Kidney epithelial cell (primary cell): ENCODE results near the gene WDR83. TPM values are rescaled to one million over a fixed set of nuclear protein-coding genes. Genes with fewer than 3 reads are reported as not detected.

Experiments
- DNase-seq: peaks from one replicate; pipeline ENCODE4 v3.0.0-alpha.2; 2010; ENCODE audit warnings: low read depth
- H3K27me3 ChIP-seq: 2 replicates; pipeline ENCODE4 v1.6.0; 2011; ENCODE audit warnings: low read length; ENCODE audit not compliant: control insufficient read depth, insufficient read depth
- H3K36me3 ChIP-seq: 2 replicates; pipeline ENCODE4 v1.5.1; 2011; ENCODE audit warnings: low read length; ENCODE audit not compliant: control insufficient read depth, insufficient read depth
- H3K4me3 ChIP-seq: 2 replicates; pipeline ENCODE4 v1.5.1; 2011; ENCODE audit warnings: low read depth, mild to moderate bottlenecking, control low read depth, low read length
- CTCF ChIP-seq: IDR thresholded peaks from 2 replicates; pipeline ENCODE4 v1.5.1; 2011; ENCODE audit warnings: mild to moderate bottlenecking, moderate library complexity, low read length, control low read depth, inconsistent platforms; ENCODE audit not compliant: insufficient read depth, poor library complexity, severe bottlenecking
- total RNA-seq: library from RNA; depleted of rRNA; stranded (reverse); fragments of >200 nt; gene quantifications from 2 replicates; pipeline ENCODE4 v1.2.3, GENCODE V29; 2015

Gene WDR83
- total RNA-seq, 1 donor from 2014 or later: 15.7 TPM

- Histone ChIP-seq H3K36me3 (peaks cover 9% of the 10 kb centered on the region), H3K4me3 (no peak overlapping the region), H3K27me3 (no peaks in the 10 kb centered on the region)
- no peak for TF ChIP-seq CTCF
- no peak for DNase-seq
Observed at GRCh38 chr19:12715929-12716328, 49.3 kb downstream of the WDR83 start.

- Histone ChIP-seq H3K27me3 (no peaks in the 10 kb centered on the region), H3K36me3 (peaks cover 6% of the 10 kb centered on the region), H3K4me3 (peak overlapping the region; percentile 89)
- no peak for TF ChIP-seq CTCF
- no peak for DNase-seq
Observed at GRCh38 chr19:12720296-12720695, 53.7 kb downstream of the WDR83 start.

GRCh38 chr19:12720851-12721655 is 54.4 kb downstream of the WDR83 start:
- no peak for TF ChIP-seq CTCF
- peaks cover 4% of the 10 kb centered on the region for H3K36me3 ChIP-seq
- H3K27me3 ChIP-seq: no peaks in the 10 kb centered on the region
- DNase-seq: no peak
- peak overlapping the region; percentile 89 for H3K4me3 ChIP-seq

- no peak for TF ChIP-seq CTCF
- DNase-seq: peak; percentile 19
- peak overlapping the region; percentile 89 for H3K4me3 ChIP-seq
- H3K36me3 ChIP-seq: peaks cover 4% of the 10 kb centered on the region
- no peaks in the 10 kb centered on the region for H3K27me3 ChIP-seq
Observed at GRCh38 chr19:12721656-12722565, 55.3 kb downstream of the WDR83 start.

GRCh38 chr19:12722566-12723380 is 56.2 kb downstream of the WDR83 start:
- peak overlapping the region; percentile 89 for H3K4me3 ChIP-seq
- DNase-seq: peak; percentile 96
- no peaks in the 10 kb centered on the region for H3K27me3 ChIP-seq
- H3K36me3 ChIP-seq: peaks cover 4% of the 10 kb centered on the region
- no peak for TF ChIP-seq CTCF
